Transverse colon (tissue), 4 donors: ENCODE results near the gene DIAPH3. TPM values are rescaled to one million over a fixed set of nuclear protein-coding genes. Genes with fewer than 3 reads are reported as not detected.

ENCODE experiments used
- DNase-seq: peaks from one replicate; pipeline ENCODE4 v3.0.0-alpha.2; 2019
- H3K27ac ChIP-seq, 4 donors: fragments of 200-600 bp; sonication (generic); 2 replicates each; pipeline ENCODE4 v1.5.1; 2016 to 2018; ENCODE audit warnings: inconsistent platforms in 4 of 4
- H3K27me3 ChIP-seq: fragments of 200-600 bp; sonication (generic); 2 replicates; pipeline ENCODE4 v1.5.1; 2017; ENCODE audit warnings: inconsistent platforms
- H3K36me3 ChIP-seq, 4 donors: fragments of 200-600 bp; sonication (generic); 2 replicates each; pipeline ENCODE4 v1.5.1; 2017 to 2019; ENCODE audit warnings: inconsistent platforms in 4 of 4
- H3K4me1 ChIP-seq, 4 donors: fragments of 200-600 bp; sonication (generic); 2 replicates each; pipeline ENCODE4 v1.5.1; 2017 to 2020; ENCODE audit warnings: inconsistent platforms in 4 of 4
- H3K4me3 ChIP-seq, 4 donors: fragments of 200-600 bp; sonication (generic); 1 replicate in 1 of 4; 2 replicates in 3 of 4; pipeline versions ENCODE4 v1.5.1 to v1.6.1; 2017 to 2019; ENCODE audit warnings: inconsistent platforms in 4 of 4
- H3K9me3 ChIP-seq, 2 donors: fragments of 200-600 bp; sonication (generic); 2 replicates each; pipeline ENCODE4 v1.5.1; 2017 to 2019; ENCODE audit warnings: inconsistent platforms in 2 of 2
- EP300 ChIP-seq: sonication (generic); formaldehyde crosslinking; IDR thresholded peaks from one replicate; pipeline ENCODE4 v1.6.1; 2017; ENCODE audit warnings: antibody characterized with exemption, low read depth
- POLR2A ChIP-seq: fragments of 450-650 bp; IDR thresholded peaks from one replicate; pipeline ENCODE4 v1.6.1; 2016; ENCODE audit warnings: antibody characterized with exemption, mild to moderate bottlenecking, moderate library complexity
- POLR2AphosphoS5 ChIP-seq, 3 donors: sonication (generic); formaldehyde crosslinking; IDR thresholded peaks; one replicate each; pipeline ENCODE4 v1.6.1; 2016; ENCODE audit warnings: antibody characterized with exemption in 3 of 3
- WGBS, 2 donors: methylation state at CpG; one replicate each; pipeline ENCODE4 v1.1.5; 2018; ENCODE audit warnings: low coverage in 1 of 2; 5-methylcytosine and 5-hydroxymethylcytosine counted together
- in situ Hi-C, 4 donors: fragments of 200-750 bp; cut with MboI; loops; one replicate each; pipeline versions ENCODE4 v1.15.0 to v1.15.1; 2017; ENCODE audit warnings: low sequenced_read_pairs in 3 of 4, low pct_ligation_motif_present in 1 of 4, low pct_unique_long_range_greater_than_20kb in 1 of 4
- intact Hi-C: fragments of 100-400 bp; cut with DNase I; formaldehyde crosslinking; loops from one replicate; pipeline ENCODE4 v1.15.1; 2023; ENCODE audit warnings: low total_unique reads
- total RNA-seq, 4 donors: library from RNA; depleted of rRNA; stranded (reverse); fragments of >200 nt; gene quantifications; one replicate each; pipeline ENCODE4 v1.1.0, GENCODE V29; 2016
- TF ChIP-seq, protein P1 (sequence below), 5 experiments: fragments of 200-600 bp in 3 of 5; fragments of 450-650 bp in 2 of 5; sonication (generic) in 3 of 5; IDR thresholded peaks; 1 replicate in 2 of 5; 2 replicates in 3 of 5; pipeline ENCODE4 v1.5.1; 2016 to 2017; ENCODE audit warnings: antibody characterized with exemption in 5 of 5, inconsistent platforms in 3 of 5, mild to moderate bottlenecking in 2 of 5, moderate library complexity in 1 of 5

DIAPH3 gene
- total RNA-seq, 4 donors from 2014 or later: 0.95 to 1.6 (median 1.2) TPM

DNA sequence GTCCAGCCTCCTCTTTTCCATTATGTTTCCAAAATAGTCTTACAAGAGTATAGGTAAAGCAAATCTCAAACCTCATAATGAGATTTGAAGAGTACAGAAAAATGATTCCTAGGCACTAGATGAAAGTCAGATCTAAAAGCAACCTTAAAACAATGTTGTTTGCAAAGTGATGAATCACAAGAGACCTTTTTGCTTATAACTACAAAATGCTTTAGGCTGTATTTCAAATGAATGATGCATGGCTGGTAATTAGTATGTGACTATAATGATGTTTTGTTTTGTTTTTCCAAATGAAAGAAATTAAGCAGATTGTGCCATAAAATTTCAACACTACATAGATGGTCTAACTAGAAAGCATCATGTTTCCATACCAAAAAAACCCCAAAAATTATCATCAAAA, 272.7 kb downstream of the DIAPH3 start:
- no peak overlapping the region for H3K4me3 ChIP-seq
- in situ Hi-C loops: no loop called here
- H3K27ac ChIP-seq: no peak overlapping the region
- H3K27me3 ChIP-seq: no peaks in the 10 kb centered on the region
- DNase-seq: no peak
- TF ChIP-seq POLR2A (no peak), POLR2AphosphoS5 (IDR thresholded peaks at IDR 0.05) (no peak), EP300 (no peak)
- TF ChIP-seq, protein P1, sequence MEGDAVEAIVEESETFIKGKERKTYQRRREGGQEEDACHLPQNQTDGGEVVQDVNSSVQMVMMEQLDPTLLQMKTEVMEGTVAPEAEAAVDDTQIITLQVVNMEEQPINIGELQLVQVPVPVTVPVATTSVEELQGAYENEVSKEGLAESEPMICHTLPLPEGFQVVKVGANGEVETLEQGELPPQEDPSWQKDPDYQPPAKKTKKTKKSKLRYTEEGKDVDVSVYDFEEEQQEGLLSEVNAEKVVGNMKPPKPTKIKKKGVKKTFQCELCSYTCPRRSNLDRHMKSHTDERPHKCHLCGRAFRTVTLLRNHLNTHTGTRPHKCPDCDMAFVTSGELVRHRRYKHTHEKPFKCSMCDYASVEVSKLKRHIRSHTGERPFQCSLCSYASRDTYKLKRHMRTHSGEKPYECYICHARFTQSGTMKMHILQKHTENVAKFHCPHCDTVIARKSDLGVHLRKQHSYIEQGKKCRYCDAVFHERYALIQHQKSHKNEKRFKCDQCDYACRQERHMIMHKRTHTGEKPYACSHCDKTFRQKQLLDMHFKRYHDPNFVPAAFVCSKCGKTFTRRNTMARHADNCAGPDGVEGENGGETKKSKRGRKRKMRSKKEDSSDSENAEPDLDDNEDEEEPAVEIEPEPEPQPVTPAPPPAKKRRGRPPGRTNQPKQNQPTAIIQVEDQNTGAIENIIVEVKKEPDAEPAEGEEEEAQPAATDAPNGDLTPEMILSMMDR (IDR thresholded peaks at IDR 0.05): no peak
- intact Hi-C loops: no loop called here
- H3K4me1 ChIP-seq: peaks cover 0 to 6% (median 0%) of the 10 kb centered on the region in 4 donors
- no peaks in the 10 kb centered on the region for H3K36me3 ChIP-seq
- no peaks in the 10 kb centered on the region for H3K9me3 ChIP-seq

DNA sequence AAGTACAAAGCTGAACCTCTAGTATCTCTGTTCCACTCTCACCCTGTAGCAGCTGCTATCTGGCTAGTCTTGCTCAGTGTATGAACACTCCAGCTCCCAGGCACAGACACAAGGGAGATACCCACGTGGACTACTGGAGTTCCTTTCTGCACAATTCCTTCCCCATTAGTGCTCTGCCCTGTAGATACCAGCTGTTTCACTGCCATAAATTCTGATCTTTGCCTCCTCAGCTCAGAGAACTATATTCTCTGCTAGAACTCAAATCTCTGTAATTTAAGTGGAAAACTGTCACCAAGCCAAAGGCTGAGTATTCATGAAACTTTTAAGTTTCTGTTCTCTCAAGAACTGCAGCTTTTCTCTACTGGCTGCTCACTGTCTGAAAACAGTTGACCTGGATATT, 273.7 kb downstream of the DIAPH3 start:
- no peak for DNase-seq
- TF ChIP-seq, protein P1 (IDR thresholded peaks at IDR 0.05): no peak
- no peak for TF ChIP-seq POLR2A
- no peak for TF ChIP-seq EP300
- TF ChIP-seq POLR2AphosphoS5 (IDR thresholded peaks at IDR 0.05): no peak
- Histone ChIP-seq H3K4me3 (no peak overlapping the region), H3K27ac (no peak overlapping the region), H3K4me1 (peaks cover 0 to 6% (median 0%) of the 10 kb centered on the region in 4 donors), H3K27me3 (no peaks in the 10 kb centered on the region), H3K9me3 (no peaks in the 10 kb centered on the region), H3K36me3 (no peaks in the 10 kb centered on the region)
- WGBS, 2 donors: 8% methylated on average over 1 of the region's 1 CpG; no CpG with 5 or more reads in 1 of the 2 donors
- intact Hi-C loops (no loop called here), in situ Hi-C loops (no loop called here)

DNA sequence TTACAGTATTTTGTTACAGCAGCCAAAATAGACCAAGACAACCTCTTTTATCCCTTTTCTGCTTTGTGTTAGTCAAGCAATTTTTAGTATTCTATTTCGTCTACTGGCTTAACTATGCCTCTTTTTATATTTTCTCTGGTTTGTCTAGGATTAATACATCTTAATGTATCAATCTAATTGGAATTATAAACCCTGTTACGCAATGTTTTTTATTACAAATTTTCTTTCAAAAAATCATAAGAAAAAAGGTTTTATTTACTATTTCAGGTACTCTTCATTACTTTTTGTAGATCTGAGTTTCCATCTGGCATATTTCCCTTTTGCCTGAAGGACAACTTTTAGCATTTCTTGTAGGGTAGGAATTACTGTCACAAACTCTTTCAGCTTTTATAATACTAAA, 275.3 kb downstream of the DIAPH3 start:
- intact Hi-C loops (no loop called here), in situ Hi-C loops (no loop called here)
- H3K4me3 ChIP-seq: no peak overlapping the region
- DNase-seq: no peak
- no peaks in the 10 kb centered on the region for H3K36me3 ChIP-seq
- no peak overlapping the region for H3K27ac ChIP-seq
- no peaks in the 10 kb centered on the region for H3K9me3 ChIP-seq
- TF ChIP-seq POLR2A (no peak), EP300 (no peak), POLR2AphosphoS5 (IDR thresholded peaks at IDR 0.05) (no peak)
- TF ChIP-seq, protein P1 (IDR thresholded peaks at IDR 0.05): no peak
- no peaks in the 10 kb centered on the region for H3K27me3 ChIP-seq
- WGBS, 2 donors: 96% methylated on average over 2 of the region's 2 CpGs
- H3K4me1 ChIP-seq: peaks cover 0 to 6% (median 0%) of the 10 kb centered on the region in 4 donors

DNA sequence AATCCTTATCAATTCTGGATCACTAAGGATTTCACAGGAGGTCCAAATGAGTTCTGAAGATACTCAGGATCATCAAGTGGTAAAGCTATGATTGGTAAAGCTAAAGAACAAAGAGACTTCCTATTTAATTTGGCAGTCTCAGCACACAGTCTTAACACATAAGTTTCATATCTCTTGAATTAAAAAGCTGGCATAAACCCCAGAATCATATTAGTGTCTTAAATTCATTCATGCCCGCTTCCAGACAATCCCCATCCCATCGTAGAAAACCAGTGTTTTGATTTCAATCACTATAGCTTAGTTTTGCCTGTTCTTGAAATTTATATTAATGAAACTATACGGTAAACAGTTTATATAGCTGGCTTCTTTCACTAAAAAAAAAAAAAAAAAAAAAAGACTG, 278.7 kb downstream of the DIAPH3 start:
- intact Hi-C loops (no loop called here), in situ Hi-C loops (no loop called here)
- Histone ChIP-seq H3K4me3 (no peak overlapping the region), H3K9me3 (no peaks in the 10 kb centered on the region), H3K36me3 (no peaks in the 10 kb centered on the region), H3K27me3 (no peaks in the 10 kb centered on the region), H3K27ac (no peak overlapping the region), H3K4me1 (peaks cover 0 to 4% (median 0%) of the 10 kb centered on the region in 4 donors)
- DNase-seq: no peak
- WGBS, 2 donors: 47 to 71% methylated on average over 3 of the region's 3 CpGs
- no peak for TF ChIP-seq POLR2A

DNA sequence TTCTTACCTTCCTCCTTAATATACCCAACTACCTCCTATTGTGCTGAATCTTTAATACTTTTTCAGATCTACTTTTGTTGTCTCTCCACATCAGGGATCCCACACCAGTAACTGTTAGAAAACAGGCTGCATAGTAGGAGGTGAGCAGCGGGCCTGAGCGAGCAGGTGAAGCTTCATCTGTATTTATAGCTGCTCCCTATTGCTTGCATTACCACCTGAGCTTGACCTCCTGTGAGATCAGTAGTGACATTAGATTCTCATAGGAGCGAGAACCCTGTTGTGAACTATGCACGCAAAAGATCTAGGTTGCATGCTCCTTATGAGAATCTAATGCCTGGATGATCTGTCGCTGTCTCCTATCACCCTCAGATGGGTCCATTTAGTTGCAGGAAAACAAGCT, 279.8 kb downstream of the DIAPH3 start:
- in situ Hi-C loops: no loop called here
- DNase-seq: no peak
- Histone ChIP-seq H3K27me3 (no peaks in the 10 kb centered on the region), H3K9me3 (no peaks in the 10 kb centered on the region), H3K27ac (no peak overlapping the region), H3K36me3 (no peaks in the 10 kb centered on the region), H3K4me1 (no peaks in the 10 kb centered on the region), H3K4me3 (no peak overlapping the region)
- intact Hi-C loops: no loop called here
- no peak for TF ChIP-seq POLR2AphosphoS5 (IDR thresholded peaks at IDR 0.05)
- TF ChIP-seq, protein P1 (IDR thresholded peaks at IDR 0.05): no peak
- 90 to 100% methylated on average over 2 to 5 of the region's 5 CpGs for WGBS, 2 donors
